Measurements from ENCODE around the gene USH2A.

DNA sequence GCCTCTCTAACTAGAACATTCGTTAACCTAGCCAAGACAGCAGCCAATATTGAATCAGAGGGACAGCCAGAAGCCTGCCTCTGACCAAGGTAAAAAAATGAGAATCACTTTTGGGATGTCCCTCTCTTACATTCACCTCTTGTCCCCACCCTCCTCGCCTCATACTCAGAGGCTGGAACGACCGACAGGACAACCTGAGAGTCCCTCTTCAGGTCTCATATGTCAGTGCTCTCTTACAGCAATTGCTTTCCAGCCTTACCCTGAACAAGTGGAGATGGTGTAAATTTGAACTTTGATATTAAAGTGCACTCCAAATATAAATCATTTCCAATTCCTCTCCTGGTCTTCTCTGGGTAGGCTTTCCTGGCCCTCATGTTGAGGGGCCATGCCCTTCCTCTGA is 528.6 kb downstream of the USH2A start:
- no peak for TF ChIP-seq FOXA1 (IDR thresholded peaks at IDR 0.05)
- TF ChIP-seq ARNT (IDR thresholded peaks at IDR 0.05): no peak
- TF ChIP-seq FOXM1 (IDR thresholded peaks at IDR 0.05; ENCODE audit: borderline replicate concordance): no peak
- no peak for TF ChIP-seq BHLHE40 (IDR thresholded peaks at IDR 0.05; ENCODE audit: borderline replicate concordance)
- no peak for TF ChIP-seq L3MBTL2 (conservative IDR thresholded peaks at IDR 0.05)
- TF ChIP-seq NFRKB (IDR thresholded peaks at IDR 0.05): no peak
- no peak for TF ChIP-seq TARDBP (IDR thresholded peaks at IDR 0.05)
- no peak for TF ChIP-seq SUZ12 (IDR thresholded peaks at IDR 0.05)
- TF ChIP-seq ELF4 (IDR thresholded peaks at IDR 0.05): no peak

Measured in HEK293T (cell line).